ENCODE results near the gene CETN3.
A peak's percentile ranks its signal among the peaks of the same experiment; 100 is the strongest.

The CETN3 gene

GRCh38 chr5:90409318-90410177, at the start of gene CETN3:
CETN3 (minus strand) TSS chr5:90409756; CDS start chr5:90409661, 95 bp downstream.
- peak; percentile 83 for DNase-seq

- DNase-seq, result no peak
Observed at GRCh38 chr5:90446961-90447360, 37.4 kb upstream of the CETN3 start.

GRCh38 chr5:90440644-90441043, 31.1 kb upstream of the CETN3 start:
- DNase-seq, result no peak

GRCh38 chr5:90438100-90438499, 28.5 kb upstream of the CETN3 start:
- DNase-seq, result peak; percentile 6

- DNase-seq, result no peak
Observed at GRCh38 chr5:90437663-90438062, 28.1 kb upstream of the CETN3 start.

GRCh38 chr5:90434116-90434714, 24.7 kb upstream of the CETN3 start:
- DNase-seq, result peak; percentile 4

- no peak for DNase-seq
Observed at GRCh38 chr5:90424245-90424644, 14.7 kb upstream of the CETN3 start.

- no peak for DNase-seq
Observed at GRCh38 chr5:90421136-90421535, 11.6 kb upstream of the CETN3 start.

GRCh38 chr5:90418214-90418613, 8.7 kb upstream of the CETN3 start:
- no peak for DNase-seq

GRCh38 chr5:90410178-90410762, 714 bp upstream of the CETN3 start:
- no peak for DNase-seq

- no peak for DNase-seq
Observed at GRCh38 chr5:90408571-90409317, 812 bp downstream of the CETN3 start.

- no peak for DNase-seq
Observed at GRCh38 chr5:90406466-90406865, 3.1 kb downstream of the CETN3 start.

GRCh38 chr5:90402521-90403255, 6.9 kb downstream of the CETN3 start:
- no peak for DNase-seq

- no peak for DNase-seq
Observed at GRCh38 chr5:90399251-90399650, 10.3 kb downstream of the CETN3 start.

- no peak for DNase-seq
Observed at GRCh38 chr5:90398726-90399125, 10.8 kb downstream of the CETN3 start.

GRCh38 chr5:90395005-90395404, 14.6 kb downstream of the CETN3 start:
- DNase-seq, result no peak

GRCh38 chr5:90390928-90391327, 18.6 kb downstream of the CETN3 start:
- no peak for DNase-seq

- no peak for DNase-seq
Observed at GRCh38 chr5:90390326-90390725, 19.2 kb downstream of the CETN3 start.

GRCh38 chr5:90387508-90387907, 22.0 kb downstream of the CETN3 start:
- DNase-seq, result no peak

GRCh38 chr5:90386099-90386710, 23.4 kb downstream of the CETN3 start:
- DNase-seq, result no peak

- no peak for DNase-seq
Observed at GRCh38 chr5:90384389-90384788, 25.2 kb downstream of the CETN3 start.

- DNase-seq, result no peak
Observed at GRCh38 chr5:90383903-90384302, 25.7 kb downstream of the CETN3 start.

Measured in NCI-H1105 (cell line).